Hepatocyte (in vitro differentiated cells): ENCODE data around the gene NTSR1. TPM values are rescaled to one million over a fixed set of nuclear protein-coding genes. Genes with fewer than 3 reads are reported as not detected.

Source experiments
- DNase-seq: peaks from one replicate; pipeline ENCODE4 v3.0.0-alpha.2; 2016; ENCODE audit warnings: low spot score
- H2AFZ ChIP-seq: fragments of 200-600 bp; sonication (generic); 2 replicates; pipeline ENCODE4 v1.6.0; 2016; ENCODE audit warnings: antibody characterized with exemption, mild to moderate bottlenecking
- H3K27ac ChIP-seq: fragments of 200-600 bp; sonication (generic); 2 replicates; pipeline ENCODE4 v1.5.1; 2016; ENCODE audit warnings: mild to moderate bottlenecking
- H3K27me3 ChIP-seq: fragments of 200-600 bp; sonication (generic); 2 replicates; pipeline ENCODE4 v1.6.1; 2016
- H3K36me3 ChIP-seq: fragments of 200-600 bp; sonication (generic); replicated peaks from 2 replicates; pipeline ENCODE4 v1.5.1; 2016; ENCODE audit warnings: low read depth; ENCODE audit not compliant: insufficient read depth
- H3K4me1 ChIP-seq: fragments of 200-600 bp; sonication (generic); 2 replicates; pipeline ENCODE4 v1.5.1; 2016; ENCODE audit warnings: mild to moderate bottlenecking, moderate library complexity; ENCODE audit not compliant: insufficient read depth
- H3K4me2 ChIP-seq: fragments of 200-600 bp; sonication (generic); 2 replicates; pipeline ENCODE4 v1.6.0; 2016
- H3K4me3 ChIP-seq: fragments of 200-600 bp; sonication (generic); 2 replicates; pipeline ENCODE4 v1.5.1; 2016; ENCODE audit warnings: mild to moderate bottlenecking
- H3K79me2 ChIP-seq: fragments of 200-600 bp; sonication (generic); 2 replicates; pipeline ENCODE4 v1.6.0; 2017; ENCODE audit warnings: mild to moderate bottlenecking
- H3K9me2 ChIP-seq: fragments of 200-600 bp; sonication (generic); replicated peaks from 2 replicates; pipeline ENCODE4 v1.6.0; 2017; ENCODE audit warnings: mild to moderate bottlenecking; ENCODE audit not compliant: insufficient read depth
- H3K9me3 ChIP-seq: fragments of 200-600 bp; sonication (generic); 2 replicates; pipeline ENCODE4 v1.5.1; 2016; ENCODE audit warnings: low read depth, mild to moderate bottlenecking
- H4K20me1 ChIP-seq: fragments of 200-600 bp; sonication (generic); 2 replicates; pipeline ENCODE4 v1.6.0; 2016; ENCODE audit warnings: mild to moderate bottlenecking; ENCODE audit not compliant: insufficient read depth, poor library complexity, severe bottlenecking
- EZH2 ChIP-seq: fragments of 200-600 bp; sonication (generic); IDR thresholded peaks from 2 replicates; pipeline ENCODE4 v1.6.1; 2016; ENCODE audit warnings: antibody characterized with exemption, mild to moderate bottlenecking, borderline replicate concordance
- EZH2phosphoT487 ChIP-seq: fragments of 200-600 bp; sonication (generic); IDR thresholded peaks from one replicate; pipeline ENCODE4 v1.6.1; 2018; ENCODE audit warnings: antibody characterized with exemption, mild to moderate bottlenecking, low read depth, moderate library complexity; ENCODE audit not compliant: unreplicated experiment, severe bottlenecking
- whole genome bisulfite sequencing: methylation state at CpG from one replicate; pipeline ENCODE4 v1.1.6; 2016; ENCODE audit warnings: low lambda C conversion rate; ENCODE audit errors: missing lambda C conversion rate; 5-methylcytosine and 5-hydroxymethylcytosine counted together
- polyA plus RNA-seq: library from polyadenylated mRNA; unstranded; fragments of >200 nt; fragmentation: Nextera tagmentation; extraction: Ambion mirVana; gene quantifications from 2 replicates; pipeline ENCODE4 v1.2.1, GENCODE V29; 2016
- total RNA-seq: library from RNA; depleted of rRNA; stranded (reverse); fragments of >200 nt; gene quantifications from 2 replicates; pipeline ENCODE4 v1.2.3, GENCODE V29; 2014
- TF ChIP-seq, protein P1 (sequence below): fragments of 200-600 bp; sonication (generic); IDR thresholded peaks from 2 replicates; pipeline ENCODE4 v1.5.1; 2016; ENCODE audit warnings: antibody characterized with exemption, mild to moderate bottlenecking; ENCODE audit not compliant: poor library complexity

The NTSR1 gene
- total and polyA plus RNA-seq, 2 experiments from 2014 or later = 0.37 TPM; not detected in 1

DNA sequence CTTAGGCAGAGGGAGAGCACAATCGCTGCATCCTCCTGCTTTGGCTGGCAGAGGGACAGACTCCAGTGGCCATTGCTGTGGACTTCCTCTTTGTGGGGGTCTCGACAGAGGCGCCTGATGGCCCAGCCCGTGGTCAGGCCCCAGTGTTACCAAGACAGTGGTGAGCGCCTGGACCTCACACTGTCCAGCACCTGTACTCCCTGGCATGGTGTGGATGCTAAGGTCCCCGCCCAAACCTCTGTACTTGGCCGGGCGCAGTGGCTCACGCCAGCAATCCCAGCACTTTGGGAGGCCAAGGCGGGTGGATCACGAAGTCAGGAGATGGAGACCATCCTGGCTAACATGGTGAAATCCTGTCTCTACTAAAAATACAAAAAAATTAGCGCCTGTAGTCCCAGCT, 2.3 kb upstream of the NTSR1 start:
- TF ChIP-seq, protein P1, sequence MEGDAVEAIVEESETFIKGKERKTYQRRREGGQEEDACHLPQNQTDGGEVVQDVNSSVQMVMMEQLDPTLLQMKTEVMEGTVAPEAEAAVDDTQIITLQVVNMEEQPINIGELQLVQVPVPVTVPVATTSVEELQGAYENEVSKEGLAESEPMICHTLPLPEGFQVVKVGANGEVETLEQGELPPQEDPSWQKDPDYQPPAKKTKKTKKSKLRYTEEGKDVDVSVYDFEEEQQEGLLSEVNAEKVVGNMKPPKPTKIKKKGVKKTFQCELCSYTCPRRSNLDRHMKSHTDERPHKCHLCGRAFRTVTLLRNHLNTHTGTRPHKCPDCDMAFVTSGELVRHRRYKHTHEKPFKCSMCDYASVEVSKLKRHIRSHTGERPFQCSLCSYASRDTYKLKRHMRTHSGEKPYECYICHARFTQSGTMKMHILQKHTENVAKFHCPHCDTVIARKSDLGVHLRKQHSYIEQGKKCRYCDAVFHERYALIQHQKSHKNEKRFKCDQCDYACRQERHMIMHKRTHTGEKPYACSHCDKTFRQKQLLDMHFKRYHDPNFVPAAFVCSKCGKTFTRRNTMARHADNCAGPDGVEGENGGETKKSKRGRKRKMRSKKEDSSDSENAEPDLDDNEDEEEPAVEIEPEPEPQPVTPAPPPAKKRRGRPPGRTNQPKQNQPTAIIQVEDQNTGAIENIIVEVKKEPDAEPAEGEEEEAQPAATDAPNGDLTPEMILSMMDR = no peak
- TF ChIP-seq EZH2phosphoT487 = no peak
- TF ChIP-seq EZH2 = no peak
- Histone ChIP-seq H3K27me3 (peaks cover 43% of the 10 kb centered on the region), H3K4me2 (no peak overlapping the region), H3K9me3 (no peaks in the 10 kb centered on the region), H2AFZ (no peak overlapping the region), H4K20me1 (no peaks in the 10 kb centered on the region), H3K27ac (no peak overlapping the region), H3K4me1 (no peaks in the 10 kb centered on the region), H3K9me2 (no peaks in the 10 kb centered on the region), H3K79me2 (no peaks in the 10 kb centered on the region), H3K4me3 (no peak overlapping the region), H3K36me3 (no peaks in the 10 kb centered on the region)
- DNase-seq = no peak
- 88% methylated on average over 12 of the region's 12 CpGs for WGBS

DNA sequence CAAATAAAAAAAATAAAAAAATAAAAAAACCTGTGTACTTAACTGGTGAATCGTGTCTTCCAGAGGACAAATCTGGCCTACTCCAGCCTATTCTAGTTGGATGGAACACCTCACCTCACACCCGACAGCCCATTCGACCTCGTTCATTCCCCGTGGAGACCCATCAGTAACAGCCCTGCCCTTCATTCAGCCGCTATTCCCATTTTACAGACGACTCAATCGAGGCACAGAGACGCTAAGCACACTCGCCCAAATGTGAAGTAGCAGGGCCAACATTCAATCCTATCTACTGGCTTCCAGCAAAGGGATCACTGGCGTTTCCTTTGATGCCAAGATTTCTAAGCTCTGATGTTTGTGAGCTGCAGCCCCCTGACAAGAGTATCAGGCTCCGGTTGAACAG, 1.8 kb upstream of the NTSR1 start:
- peaks cover 43% of the 10 kb centered on the region for H3K27me3 ChIP-seq
- no peak overlapping the region for H3K27ac ChIP-seq
- H3K4me3 ChIP-seq = no peak overlapping the region
- H3K9me3 ChIP-seq = no peaks in the 10 kb centered on the region
- H3K79me2 ChIP-seq = no peaks in the 10 kb centered on the region
- H3K9me2 ChIP-seq = no peaks in the 10 kb centered on the region
- H4K20me1 ChIP-seq = no peaks in the 10 kb centered on the region
- H3K4me2 ChIP-seq = no peak overlapping the region
- TF ChIP-seq EZH2 = no peak
- TF ChIP-seq EZH2phosphoT487 = no peak
- TF ChIP-seq, protein P1 = no peak
- no peaks in the 10 kb centered on the region for H3K4me1 ChIP-seq
- DNase-seq = no peak
- H2AFZ ChIP-seq = no peak overlapping the region
- WGBS = 87% methylated on average over 12 of the region's 12 CpGs
- no peaks in the 10 kb centered on the region for H3K36me3 ChIP-seq

DNA sequence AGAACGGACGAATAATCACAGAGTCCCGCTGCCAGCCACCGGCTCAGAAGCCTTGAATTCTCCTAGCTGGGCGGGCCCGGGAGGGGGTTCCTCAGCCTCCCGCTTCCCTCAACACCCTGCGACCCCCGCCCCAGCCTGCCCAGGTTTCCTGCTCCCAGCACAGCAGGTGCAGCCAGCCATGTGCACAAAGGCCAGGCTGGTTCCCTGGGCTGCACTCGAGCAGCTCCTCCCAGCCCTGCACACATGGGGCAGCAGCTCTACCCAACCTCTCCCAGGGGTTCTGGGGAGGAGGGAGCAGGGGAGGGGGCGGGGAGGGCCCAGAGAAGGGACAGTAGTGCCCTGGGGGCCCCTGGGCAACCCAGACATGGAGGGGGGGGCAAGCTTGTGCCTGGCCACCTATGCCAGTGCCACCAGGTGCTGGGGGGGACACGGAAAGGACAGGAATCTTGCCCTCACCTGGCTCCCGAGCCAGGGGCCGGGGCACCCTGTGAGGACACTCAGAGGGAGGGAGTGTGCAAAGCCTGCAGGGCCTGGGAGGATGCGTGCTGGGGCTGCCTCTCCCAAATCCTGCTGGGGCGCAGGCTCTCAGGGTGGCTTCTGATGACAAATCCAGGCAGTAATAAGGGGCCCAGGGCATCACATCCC, 1.2 kb upstream of the NTSR1 start:
- no peaks in the 10 kb centered on the region for H3K79me2 ChIP-seq
- H3K4me1 ChIP-seq = no peaks in the 10 kb centered on the region
- H2AFZ ChIP-seq = no peak overlapping the region
- no peak overlapping the region for H3K4me2 ChIP-seq
- no peak overlapping the region for H3K27ac ChIP-seq
- H3K9me2 ChIP-seq = no peaks in the 10 kb centered on the region
- DNase-seq = no peak
- TF ChIP-seq EZH2phosphoT487 = no peak
- TF ChIP-seq, protein P1 = no peak
- no peak for TF ChIP-seq EZH2
- 86% methylated on average over 6 of the region's 16 CpGs for WGBS
- peaks cover 43% of the 10 kb centered on the region for H3K27me3 ChIP-seq
- H3K9me3 ChIP-seq = no peaks in the 10 kb centered on the region
- H3K36me3 ChIP-seq = no peaks in the 10 kb centered on the region
- H4K20me1 ChIP-seq = no peaks in the 10 kb centered on the region
- H3K4me3 ChIP-seq = no peak overlapping the region
